Fibroblast of the aortic adventitia (primary cell): ENCODE results near the gene PANK4. TPM values are rescaled to one million over a fixed set of nuclear protein-coding genes. Genes with fewer than 3 reads are reported as not detected.

Experiments used
- DNase-seq: peaks from one replicate; pipeline ENCODE4 v3.0.0-alpha.2; 2010; ENCODE audit warnings: low read depth
- H3K4me3 ChIP-seq: 2 replicates; pipeline ENCODE4 v1.5.1; 2011; ENCODE audit warnings: low read depth, mild to moderate bottlenecking, control low read depth, low read length, moderate library complexity
- CTCF ChIP-seq: IDR thresholded peaks from 2 replicates; pipeline ENCODE4 v1.5.1; 2011; ENCODE audit warnings: mild to moderate bottlenecking, low read length, control low read depth, inconsistent platforms; ENCODE audit not compliant: insufficient read depth
- total RNA-seq: library from RNA; depleted of rRNA; stranded (reverse); fragments of >200 nt; gene quantifications from 2 replicates; pipeline ENCODE4 v1.2.3, GENCODE V29; 2012; ENCODE audit warnings: low replicate concordance

PANK4 gene
- total RNA-seq, 1 donor: 22.8 TPM

GRCh38 chr1:2532485-2533160 is 6.2 kb upstream of the PANK4 start:
- DNase-seq: no peak
- no peak overlapping the region for H3K4me3 ChIP-seq
- no peak for TF ChIP-seq CTCF

- no peak overlapping the region for H3K4me3 ChIP-seq
- DNase-seq: no peak
- no peak for TF ChIP-seq CTCF
Observed at GRCh38 chr1:2530513-2531361, 4.3 kb upstream of the PANK4 start.

- no peak for TF ChIP-seq CTCF
- no peak for DNase-seq
- no peak within 1 kb of the TSS for H3K4me3 ChIP-seq
Observed at GRCh38 chr1:2529784-2530512, 3.6 kb upstream of the PANK4 start, which contains the start of gene HES5. Gene HES5, minus strand, starts transcription at chr1:2530263. Its CDS starts 99 bp downstream, at chr1:2530164.

GRCh38 chr1:2528966-2529783 is 2.8 kb upstream of the PANK4 start:
- no peak for DNase-seq

GRCh38 chr1:2528611-2528965 is 2.2 kb upstream of the PANK4 start:
- DNase-seq: no peak
- no peak for TF ChIP-seq CTCF
- no peak overlapping the region for H3K4me3 ChIP-seq

More at GRCh38 chr1:2528966-2529783, 2.8 kb upstream of the PANK4 start:
- TF ChIP-seq CTCF: no peak
- no peak overlapping the region for H3K4me3 ChIP-seq

- TF ChIP-seq CTCF: no peak
- no peak for DNase-seq
- no peak overlapping the region for H3K4me3 ChIP-seq
Observed at GRCh38 chr1:2528016-2528415, 1.6 kb upstream of the PANK4 start.
